Spinal cord (tissue), 10 donors: Measurements from ENCODE around the gene GALNS. TPM values are rescaled to one million over a fixed set of nuclear protein-coding genes. Genes with fewer than 3 reads are reported as not detected.
"Not testable (repeated sequence)": the region's sequence is repeated elsewhere in the genome, so short reads cannot be mapped to it uniquely, and the experiment has no call there.

Experiments used
- DNase-seq, 6 donors: peaks; one replicate each; pipeline versions ENCODE4 v3.0.0 to v3.0.0-alpha.2; 2013 to 2015; ENCODE audit warnings: low spot score in 6 of 6, low read depth in 4 of 6
- H3K27ac ChIP-seq: one replicate; pipeline ENCODE4 v1.5.1; 2013; ENCODE audit warnings: low read depth, low read length, control low read depth
- H3K27me3 ChIP-seq: one replicate; pipeline ENCODE4 v1.6.1; 2013; ENCODE audit warnings: low read length; ENCODE audit not compliant: control insufficient read depth, insufficient read depth
- H3K36me3 ChIP-seq: one replicate; pipeline ENCODE4 v1.6.1; 2013; ENCODE audit warnings: low read length; ENCODE audit not compliant: control insufficient read depth, insufficient read depth
- H3K4me1 ChIP-seq: one replicate; pipeline ENCODE4 v1.6.1; 2013; ENCODE audit warnings: low read length; ENCODE audit not compliant: control insufficient read depth, insufficient read depth
- H3K4me3 ChIP-seq: one replicate; pipeline ENCODE4 v1.5.1; 2013; ENCODE audit warnings: low read depth, low read length, control low read depth
- H3K9me3 ChIP-seq: one replicate; pipeline ENCODE4 v1.6.1; 2013; ENCODE audit warnings: low read length; ENCODE audit not compliant: control insufficient read depth, insufficient read depth
- WGBS: methylation state at CpG from one replicate; pipeline ENCODE4 v1.1.5; 2013; ENCODE audit warnings: missing lambda C conversion rate; ENCODE audit not compliant: insufficient coverage; 5-methylcytosine and 5-hydroxymethylcytosine counted together
- polyA plus RNA-seq, 2 donors: library from polyadenylated mRNA; unstranded; fragments of 120-200 nt; gene quantifications; one replicate each; pipeline ENCODE4 v1.2.1, GENCODE V29; 2013; ENCODE audit not compliant: insufficient read length in 2 of 2
- total RNA-seq, 2 donors: library from RNA; depleted of rRNA in 1 of 2; stranded (reverse); fragments of 120-200 nt in 1 of 2; fragments of >200 nt in 1 of 2; gene quantifications; one replicate each; pipeline versions ENCODE4 v1.2.3 to v1.2.4, GENCODE V29; 2013 to 2014
- donor health status: healthy.

GALNS gene
- total and polyA plus RNA-seq, 4 donors = 11.8 to 42.8 (median 24.4) TPM

- 23% methylated on average over 19 of the region's 24 CpGs for WGBS
- no peak overlapping the region for H3K4me3 ChIP-seq
- H3K27ac ChIP-seq = peak overlapping the region; percentile 57
- H3K36me3 ChIP-seq = no peaks in the 10 kb centered on the region
- DNase-seq = no peak
- H3K4me1 ChIP-seq = peaks cover 34% of the 10 kb centered on the region
- peaks cover 24% of the 10 kb centered on the region for H3K27me3 ChIP-seq
- H3K9me3 ChIP-seq = no peaks in the 10 kb centered on the region
Observed at GRCh38 chr16:88790312-88791211, 66.2 kb downstream of the GALNS start.

- peaks cover 35% of the 10 kb centered on the region for H3K4me1 ChIP-seq
- H3K27ac ChIP-seq = no peak overlapping the region
- 80% methylated on average over 6 of the region's 7 CpGs for whole genome bisulfite sequencing
- no peak overlapping the region for H3K4me3 ChIP-seq
- no peak for DNase-seq
- H3K27me3 ChIP-seq = peaks cover 24% of the 10 kb centered on the region
- H3K36me3 ChIP-seq = no peaks in the 10 kb centered on the region
- H3K9me3 ChIP-seq = no peaks in the 10 kb centered on the region
Observed at GRCh38 chr16:88789594-88789993, 67.2 kb downstream of the GALNS start.

- Histone ChIP-seq H3K27me3 (peaks cover 30% of the 10 kb centered on the region), H3K4me1 (peaks cover 41% of the 10 kb centered on the region)
- not testable (repeated sequence) for H3K36me3 ChIP-seq, H3K4me3 ChIP-seq, H3K9me3 ChIP-seq, H3K27ac ChIP-seq, DNase-seq
- WGBS = 94% methylated on average over 6 of the region's 8 CpGs
Observed at GRCh38 chr16:88788749-88789148, 68.0 kb downstream of the GALNS start.

GRCh38 chr16:88787579-88788314 is 69.0 kb downstream of the GALNS start:
- Histone ChIP-seq H3K4me1 (peaks cover 42% of the 10 kb centered on the region), H3K27me3 (peaks cover 23% of the 10 kb centered on the region), H3K27ac (no peak overlapping the region), H3K9me3 (no peaks in the 10 kb centered on the region), H3K36me3 (no peaks in the 10 kb centered on the region), H3K4me3 (no peak overlapping the region)
- 87% methylated on average over 9 of the region's 11 CpGs for WGBS
- no peak for DNase-seq

DNA sequence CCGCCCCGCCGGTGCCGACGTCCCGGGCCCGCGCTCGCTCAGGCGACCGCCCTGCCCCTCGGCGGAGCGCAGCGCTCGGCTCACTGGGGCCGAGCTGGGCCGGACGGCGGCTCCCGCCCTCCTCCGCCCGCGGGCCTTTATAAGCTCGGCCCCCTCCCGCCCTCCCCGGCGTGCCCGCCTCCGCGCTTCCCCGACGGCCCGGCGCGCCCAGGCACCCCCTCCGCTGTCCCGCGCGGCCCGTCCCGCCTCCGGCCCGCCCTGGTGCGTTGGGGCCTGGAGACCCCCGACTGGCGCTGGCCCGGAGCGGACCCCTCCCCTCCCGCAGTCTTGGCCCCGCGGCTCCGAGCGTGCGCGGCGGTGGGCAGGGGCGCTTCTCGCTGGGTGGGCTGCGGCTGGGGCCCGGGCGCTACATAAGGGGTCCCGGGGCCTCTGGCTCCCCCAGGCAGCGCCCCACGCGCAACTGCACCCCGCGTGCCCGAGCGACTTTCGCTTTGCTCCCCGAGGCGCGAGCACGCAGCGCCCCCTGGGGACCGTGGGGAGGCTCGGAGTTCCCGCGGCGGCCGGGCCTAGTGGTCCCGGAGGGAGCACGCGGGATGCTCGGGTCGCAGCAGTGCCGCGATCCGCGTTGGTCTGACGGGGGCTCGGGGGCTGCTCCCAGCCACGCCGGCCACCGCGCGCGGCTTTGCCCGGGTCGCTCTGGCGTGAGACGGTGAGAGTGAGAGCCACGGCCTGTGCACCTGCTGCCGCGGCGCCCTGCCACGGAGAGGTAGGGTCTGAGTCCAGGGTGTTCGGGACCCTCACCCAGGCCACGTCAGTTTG is 71.4 kb downstream of the GALNS start, which contains the start of gene PIEZO1:
Gene PIEZO1 (minus strand): TSS at position 115 of the 819 bp plus-strand sequence. CDS start 256 bp downstream, outside the sequence.
- WGBS = 4% methylated on average over 110 of the region's 110 CpGs
- peak in 2 of 6 donors; percentile 33 to 80 for DNase-seq
- peaks cover 44% of the 10 kb centered on the region for H3K4me1 ChIP-seq
- peak within 1 kb of the TSS; percentile 61 for H3K27ac ChIP-seq
- no peaks in the 10 kb centered on the region for H3K9me3 ChIP-seq
- H3K4me3 ChIP-seq = peak within 1 kb of the TSS; percentile 44
- H3K36me3 ChIP-seq = peaks cover 3% of the 10 kb centered on the region
- H3K27me3 ChIP-seq = peaks cover 11% of the 10 kb centered on the region

DNA sequence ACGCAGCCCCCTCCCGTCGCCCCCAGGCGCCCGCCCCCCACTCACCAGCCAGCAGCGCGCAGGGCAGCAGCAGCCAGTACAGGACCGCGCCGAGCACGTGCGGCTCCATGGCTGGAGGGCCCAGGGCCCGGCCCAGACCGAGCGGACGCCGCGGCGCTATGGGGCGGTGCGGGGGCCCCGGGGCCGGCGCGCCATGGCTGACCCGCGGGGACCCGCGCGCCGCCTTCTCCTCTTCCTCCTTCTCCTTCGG is 72.0 kb downstream of the GALNS start:
- under 1% methylated on average over 32 of the region's 32 CpGs for WGBS
- H3K4me1 ChIP-seq = peaks cover 49% of the 10 kb centered on the region
- no peak overlapping the region for H3K4me3 ChIP-seq
- peaks cover 11% of the 10 kb centered on the region for H3K27me3 ChIP-seq
- no peak overlapping the region for H3K27ac ChIP-seq
- peaks cover 3% of the 10 kb centered on the region for H3K36me3 ChIP-seq
- no peaks in the 10 kb centered on the region for H3K9me3 ChIP-seq
- no peak for DNase-seq

DNA sequence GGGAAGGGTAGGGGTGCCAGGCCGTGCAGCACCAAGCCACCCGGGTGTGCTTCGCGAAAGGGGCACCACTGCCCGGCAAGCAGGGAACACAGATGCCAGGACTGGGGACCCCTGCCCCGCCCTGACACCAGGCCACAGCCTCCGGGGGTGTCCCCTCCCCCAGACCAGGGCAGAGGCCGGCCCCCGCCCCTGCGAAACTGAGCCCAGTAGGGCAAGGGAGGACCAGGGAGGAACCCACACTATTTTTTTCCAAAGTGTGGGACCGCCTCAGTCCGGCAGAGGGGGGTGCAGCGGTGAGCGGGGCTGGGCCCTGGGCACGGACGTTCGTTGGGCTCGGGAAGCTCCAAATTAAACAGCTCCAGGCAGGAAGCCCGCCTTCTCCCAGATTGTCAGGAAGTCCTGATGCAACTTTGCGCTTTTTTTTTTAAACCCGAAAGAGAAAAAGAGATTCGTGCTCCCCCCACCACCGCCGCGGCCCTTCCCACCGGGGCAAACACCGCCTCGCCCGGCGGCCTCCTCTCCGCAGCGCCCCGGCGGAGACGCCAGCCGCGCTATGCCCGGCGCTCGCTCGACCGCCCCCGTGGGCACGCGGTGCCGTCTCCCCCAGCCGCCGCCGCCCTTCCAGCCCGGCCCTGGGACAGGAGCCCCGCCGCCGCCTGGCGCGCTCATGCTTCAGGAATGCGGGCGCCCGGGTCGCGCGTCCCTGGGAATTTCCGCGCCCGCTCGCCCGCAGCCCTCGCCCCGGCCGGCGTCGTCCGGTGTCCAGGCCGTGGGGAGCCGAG is 72.5 kb downstream of the GALNS start:
- H3K4me1 ChIP-seq = peaks cover 54% of the 10 kb centered on the region
- peak in 2 of 6 donors; percentile 19 to 64 for DNase-seq
- H3K27me3 ChIP-seq = peaks cover 17% of the 10 kb centered on the region
- peak overlapping the region; percentile 44 for H3K4me3 ChIP-seq
- 4% methylated on average over 73 of the region's 74 CpGs for WGBS
- peaks cover 3% of the 10 kb centered on the region for H3K36me3 ChIP-seq
- no peaks in the 10 kb centered on the region for H3K9me3 ChIP-seq
- peak overlapping the region; percentile 61 for H3K27ac ChIP-seq

DNA sequence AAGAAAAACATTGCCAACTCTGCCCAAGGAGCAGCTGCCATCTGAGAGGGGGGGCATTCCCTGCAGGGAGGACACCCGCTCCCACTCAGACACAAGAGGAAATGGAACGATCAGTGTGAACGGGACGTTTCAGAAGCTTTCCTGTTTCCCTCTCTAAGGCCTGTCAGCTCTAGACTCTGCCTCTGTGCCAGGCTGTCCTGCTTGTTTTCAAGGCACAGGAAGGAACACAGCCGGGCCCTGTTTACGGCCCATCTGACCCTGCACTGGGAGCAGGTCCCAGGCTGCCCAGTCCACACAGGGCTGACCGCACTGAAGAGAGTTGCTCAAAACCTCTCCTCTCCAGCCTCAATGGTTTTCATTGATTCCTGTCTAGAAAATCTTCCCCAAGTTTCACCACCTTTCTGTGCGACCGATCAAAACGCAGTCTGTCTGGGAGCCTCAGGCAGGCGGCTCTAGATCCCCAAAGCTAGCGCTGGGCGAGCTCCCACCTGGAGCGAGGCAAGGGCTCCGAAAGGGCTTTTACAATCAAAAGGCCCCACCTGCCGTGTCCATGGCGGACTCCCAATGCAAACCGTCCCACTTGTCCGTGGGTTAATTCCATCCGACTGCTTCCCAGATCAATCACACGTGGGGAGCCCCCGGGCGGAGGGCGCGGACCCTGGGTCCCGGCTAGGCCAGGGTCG is 73.2 kb downstream of the GALNS start:
- peak overlapping the region; percentile 61 for H3K27ac ChIP-seq
- peaks cover 61% of the 10 kb centered on the region for H3K4me1 ChIP-seq
- peak in 1 of 6 donors; percentile 49 for DNase-seq

More for the DNA sequence above, 73.2 kb downstream of the GALNS start:
- H3K36me3 ChIP-seq = peaks cover 6% of the 10 kb centered on the region
- no peaks in the 10 kb centered on the region for H3K9me3 ChIP-seq
- 56% methylated on average over 21 of the region's 27 CpGs for WGBS
- H3K4me3 ChIP-seq = peak overlapping the region; percentile 44
- peaks cover 21% of the 10 kb centered on the region for H3K27me3 ChIP-seq
